Keratinocyte (primary cell): ENCODE measurements around the gene RFXANK. TPM values are rescaled to one million over a fixed set of nuclear protein-coding genes. Genes with fewer than 3 reads are reported as not detected.

Experiments
- DNase-seq: peaks from one replicate; pipeline ENCODE4 v3.0.0-alpha.2; 2011; ENCODE audit warnings: low read depth, missing footprints, low spot score
- FAIRE-seq: peaks from 2 replicates; lab custom pipeline; 2011; peaks lifted over from hg19 to GRCh38; lab: Jason Lieb, UNC
- H2AFZ ChIP-seq: 2 replicates; pipeline ENCODE4 v1.6.0; 2012; ENCODE audit warnings: low read length, control low read depth, inconsistent platforms; ENCODE audit not compliant: control insufficient read depth
- H3K27ac ChIP-seq: 2 replicates; pipeline ENCODE4 v1.5.1; 2011; ENCODE audit warnings: low read length; ENCODE audit not compliant: control insufficient read depth, insufficient read depth
- H3K27me3 ChIP-seq: 3 replicates; pipeline ENCODE4 v1.6.0; 2011; ENCODE audit warnings: low read length; ENCODE audit not compliant: control insufficient read depth, insufficient read depth; ENCODE audit errors: extremely low read depth
- H3K36me3 ChIP-seq, 2 experiments: 2 replicates in 1 of 2; 3 replicates in 1 of 2; pipeline ENCODE4 v1.5.1; 2011; ENCODE audit warnings: low read length in 2 of 2, mild to moderate bottlenecking in 1 of 2; ENCODE audit not compliant: control insufficient read depth in 2 of 2, insufficient read depth in 2 of 2; ENCODE audit errors: extremely low read depth in 1 of 2
- H3K4me1 ChIP-seq: 3 replicates; pipeline ENCODE4 v1.5.1; 2011; ENCODE audit warnings: low read length; ENCODE audit not compliant: control insufficient read depth, insufficient read depth; ENCODE audit errors: extremely low read depth
- H3K4me2 ChIP-seq: 3 replicates; pipeline ENCODE4 v1.6.0; 2011; ENCODE audit warnings: low read depth, low read length; ENCODE audit not compliant: control insufficient read depth, insufficient read depth; ENCODE audit errors: extremely low read depth
- H3K4me3 ChIP-seq, 3 experiments: fragments of 200-600 bp in 1 of 3; sonication (generic) in 1 of 3; 2 replicates in 2 of 3; 3 replicates in 1 of 3; pipeline ENCODE4 v1.5.1; 2011 to 2016; ENCODE audit warnings: low read length in 3 of 3, mild to moderate bottlenecking in 3 of 3, control low read depth in 2 of 3, inconsistent platforms in 1 of 3, low read depth in 1 of 3, mixed read lengths in 1 of 3, mixed run types in 1 of 3, moderate library complexity in 1 of 3; ENCODE audit not compliant: control insufficient read depth in 2 of 3, insufficient read depth in 2 of 3; ENCODE audit errors: extremely low read depth in 1 of 3
- H3K79me2 ChIP-seq: 2 replicates; pipeline ENCODE4 v1.6.0; 2012; ENCODE audit warnings: low read length; ENCODE audit not compliant: control insufficient read depth, insufficient read depth
- H3K9ac ChIP-seq: 3 replicates; pipeline ENCODE4 v1.6.0; 2011; ENCODE audit warnings: low read length; ENCODE audit not compliant: control insufficient read depth, insufficient read depth; ENCODE audit errors: extremely low read depth
- H3K9me1 ChIP-seq: 3 replicates; pipeline ENCODE4 v1.6.0; 2011; ENCODE audit warnings: low read length; ENCODE audit not compliant: control insufficient read depth, insufficient read depth; ENCODE audit errors: extremely low read depth
- H3K9me3 ChIP-seq: 2 replicates; pipeline ENCODE4 v1.5.1; 2012; ENCODE audit warnings: low read depth, low read length; ENCODE audit not compliant: control insufficient read depth
- H4K20me1 ChIP-seq: 3 replicates; pipeline ENCODE4 v1.6.0; 2011; ENCODE audit warnings: low read length; ENCODE audit not compliant: control insufficient read depth, insufficient read depth; ENCODE audit errors: extremely low read depth
- CTCF ChIP-seq, 3 experiments: IDR thresholded peaks in 1 of 3; conservative IDR thresholded peaks in 1 of 3; optimal IDR thresholded peaks in 1 of 3; 2 replicates in 2 of 3; 3 replicates in 1 of 3; pipeline versions ENCODE3 to v1.5.1; 2011; ENCODE audit warnings: low read length in 3 of 3, mild to moderate bottlenecking in 3 of 3, moderate library complexity in 2 of 3, control low read depth in 1 of 3, inconsistent platforms in 1 of 3; ENCODE audit not compliant: insufficient read depth in 2 of 3; ENCODE audit errors: extremely low read depth in 1 of 3
- EZH2 ChIP-seq: IDR thresholded peaks from one replicate; pipeline ENCODE4 v1.6.1; 2012; ENCODE audit warnings: inconsistent platforms, mild to moderate bottlenecking, low read length, moderate library complexity
- dilution Hi-C: fragments of 300-500 bp; cut with MboI; formaldehyde crosslinking; loops from one replicate; pipeline ENCODE4 v1.7.0; 2020; ENCODE audit warnings: low sequenced_read_pairs; ENCODE audit not compliant: extremely low pct_ligation_motif_present
- polyA plus RNA-seq, 5 experiments: library from polyadenylated mRNA; depleted of rRNA in 3 of 5; stranded (reverse) in 3 of 5; stranded (forward) in 1 of 5; unstranded in 1 of 5; fragments of >200 nt; gene quantifications; 1 replicate in 1 of 5; 2 replicates in 3 of 5; 3 replicates in 1 of 5; pipeline versions ENCODE4 v1.2.1 to v1.2.3, GENCODE V29; 2011 to 2012; ENCODE audit warnings: missing spikeins in 2 of 5, low read depth in 1 of 5, low replicate concordance in 1 of 5

RFXANK gene
- polyA plus RNA-seq, 1 donor (not counting 4 experiments of a cell fraction or from before 2014, with no cell fraction given), result 49.0 TPM

DNA sequence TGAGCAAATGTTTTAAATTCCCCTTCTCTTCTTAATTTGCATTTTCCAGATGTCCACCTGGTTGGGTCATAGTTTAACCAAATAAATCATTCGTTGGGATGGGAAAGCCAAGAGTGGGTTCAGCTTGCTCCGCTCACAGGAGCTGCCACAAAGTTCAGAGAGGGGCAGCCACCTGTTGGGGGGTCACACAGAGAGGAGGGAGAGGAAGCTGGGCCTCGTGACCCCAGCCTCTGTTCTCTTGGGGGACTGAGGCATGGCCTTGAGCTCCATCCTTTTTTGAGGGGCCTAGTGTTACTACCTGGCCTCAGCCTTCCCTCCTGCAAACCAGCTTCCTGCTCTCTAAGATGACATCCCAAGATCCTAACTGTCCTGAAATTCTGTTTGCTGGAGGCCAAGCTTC is 24.4 kb upstream of the RFXANK start:
- FAIRE-seq (no peak), DNase-seq (no peak)
- Histone ChIP-seq H3K4me3 (no peak overlapping the region), H3K4me1 (no peaks in the 10 kb centered on the region), H3K79me2 (no peaks in the 10 kb centered on the region), H3K9me1 (no peaks in the 10 kb centered on the region), H3K27me3 (no peaks in the 10 kb centered on the region), H2AFZ (no peak overlapping the region), H3K9me3 (no peaks in the 10 kb centered on the region), H3K9ac (no peak overlapping the region), H4K20me1 (peaks cover 5% of the 10 kb centered on the region), H3K4me2 (no peak overlapping the region), H3K36me3 (no peaks in the 10 kb centered on the region), H3K27ac (no peak overlapping the region)
- dilution Hi-C loops, result no loop called here
- TF ChIP-seq CTCF (optimal IDR thresholded peaks at IDR 0.05 in 1 of 3, IDR thresholded peaks at IDR 0.05 in 1 of 3, conservative IDR thresholded peaks at IDR 0.05 in 1 of 3; ENCODE audit: extremely low read depth in 1 of 3, insufficient read depth in 2 of 3, low read length in 3 of 3), result no peak
- no peak for TF ChIP-seq EZH2

DNA sequence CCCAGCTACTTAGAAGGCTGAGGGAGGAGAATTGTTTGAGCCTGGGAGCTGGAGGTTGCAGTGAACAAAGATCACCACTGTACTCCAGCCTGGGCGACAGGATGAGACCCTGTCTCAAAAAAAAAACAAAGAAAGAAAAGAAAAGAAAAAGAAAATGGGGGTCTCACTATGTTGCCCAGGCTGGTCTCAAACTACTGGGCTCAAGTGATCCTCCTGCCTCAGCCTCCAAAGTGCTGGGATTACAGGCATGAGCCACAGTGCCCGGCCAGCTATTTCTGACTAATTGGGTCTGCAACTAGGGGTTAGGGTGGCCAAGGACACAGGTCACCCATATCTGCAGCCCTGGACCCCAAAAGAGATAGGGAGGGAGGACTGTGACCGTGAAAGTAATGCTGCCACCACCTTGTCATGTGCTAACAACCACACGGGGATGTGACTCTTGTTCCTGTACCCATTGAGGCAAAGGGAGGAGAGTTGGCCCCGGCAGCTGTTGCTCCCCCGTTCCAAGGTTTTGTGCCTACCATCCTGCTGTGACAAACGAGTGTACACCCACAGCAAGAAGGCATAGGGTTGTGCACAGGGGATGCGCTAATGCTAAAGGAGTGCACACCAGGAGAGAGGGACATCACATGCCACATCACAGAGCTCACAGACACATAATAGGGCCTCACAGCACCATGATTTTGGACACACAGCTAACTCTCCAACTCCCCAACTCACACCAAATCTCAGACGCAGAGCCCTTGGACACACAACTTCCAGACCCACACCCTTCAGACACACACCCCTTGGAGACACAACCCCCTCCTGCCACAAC is 22.6 kb upstream of the RFXANK start:
- H2AFZ ChIP-seq, result no peak overlapping the region
- FAIRE-seq (no peak), DNase-seq (no peak)
- no peak overlapping the region for H3K27ac ChIP-seq
- no peak for TF ChIP-seq EZH2
- no peak for TF ChIP-seq CTCF (optimal IDR thresholded peaks at IDR 0.05 in 1 of 3, IDR thresholded peaks at IDR 0.05 in 1 of 3, conservative IDR thresholded peaks at IDR 0.05 in 1 of 3; ENCODE audit: extremely low read depth in 1 of 3, insufficient read depth in 2 of 3, low read length in 3 of 3)
- H3K9ac ChIP-seq, result no peak overlapping the region
- no peaks in the 10 kb centered on the region for H3K4me1 ChIP-seq
- H3K79me2 ChIP-seq, result no peaks in the 10 kb centered on the region
- dilution Hi-C loops, result no loop called here
- peaks cover 5% of the 10 kb centered on the region for H4K20me1 ChIP-seq
- H3K36me3 ChIP-seq, result no peaks in the 10 kb centered on the region
- no peak overlapping the region for H3K4me3 ChIP-seq
- no peaks in the 10 kb centered on the region for H3K9me3 ChIP-seq
- peak overlapping the region; percentile 62 for H3K4me2 ChIP-seq
- no peaks in the 10 kb centered on the region for H3K27me3 ChIP-seq
- no peaks in the 10 kb centered on the region for H3K9me1 ChIP-seq
